ENCODE results near the gene SLC25A34.

The SLC25A34 gene

GRCh38 chr1:15720861-15721260 is 15.2 kb upstream of the SLC25A34 start:
- no peak overlapping the region for H3K4ac ChIP-seq (ENCODE audit: low read depth in 1 of 2, low read length in 2 of 2)
- H3K14ac ChIP-seq (ENCODE audit: low read length in 2 of 2), result no peak overlapping the region
- H3K36me3 ChIP-seq (ENCODE audit: control insufficient read depth in 1 of 2, insufficient read depth in 2 of 2, low read depth in 1 of 2, low read length in 2 of 2), result peaks cover 77 to 90% of the 10 kb centered on the region in 2 experiments
- H2BK5ac ChIP-seq (ENCODE audit: low read depth, low read length, poor library complexity, severe bottlenecking), result no peak overlapping the region
- no peak overlapping the region for H4K8ac ChIP-seq (ENCODE audit: low read length)
- no peak overlapping the region for H2AK5ac ChIP-seq (ENCODE audit: low read length, severe bottlenecking)
- no peak overlapping the region for H2BK12ac ChIP-seq (ENCODE audit: low read length in 2 of 2)
- H3K4me2 ChIP-seq (ENCODE audit: low read length, poor library complexity, severe bottlenecking), result no peak overlapping the region
- DNase-seq, result no peak
- H3K27ac ChIP-seq (ENCODE audit: low read length, poor library complexity, severe bottlenecking), result no peak overlapping the region
- no peak overlapping the region for H3K4me3 ChIP-seq (ENCODE audit: insufficient read depth in 1 of 2, low read depth in 1 of 2, low read length in 2 of 2)
- no peak overlapping the region for H3K9ac ChIP-seq (ENCODE audit: low read length)
- peaks cover 18% of the 10 kb centered on the region for H3K79me1 ChIP-seq (replicated peaks; ENCODE audit: low read length, poor library complexity, severe bottlenecking)
- WGBS, result 100% methylated on average over 3 of the region's 3 CpGs
- H2AFZ ChIP-seq (ENCODE audit: low read depth, low read length), result no peak overlapping the region
- no peak overlapping the region for H4K91ac ChIP-seq (ENCODE audit: low read length)
- H3K4me1 ChIP-seq (ENCODE audit: control insufficient read depth, insufficient read depth, low read depth, low read length), result peaks cover 3% of the 10 kb centered on the region
- no peaks in the 10 kb centered on the region for H3K27me3 ChIP-seq (ENCODE audit: control insufficient read depth in 1 of 2, insufficient read depth in 1 of 2, low read length in 2 of 2)
- no peak overlapping the region for H3K18ac ChIP-seq (ENCODE audit: low read depth in 1 of 2, low read length in 2 of 2)
- H2BK15ac ChIP-seq (ENCODE audit: low read depth, poor library complexity, severe bottlenecking), result no peak overlapping the region
- H3K23ac ChIP-seq (ENCODE audit: low read length in 2 of 2), result no peak overlapping the region
- no peak overlapping the region for H2BK120ac ChIP-seq (ENCODE audit: low read depth, low read length)
- H3K9me3 ChIP-seq (ENCODE audit: control insufficient read depth, low read length), result no peaks in the 10 kb centered on the region

GRCh38 chr1:15722411-15722810 is 13.6 kb upstream of the SLC25A34 start:
- H3K79me1 ChIP-seq (replicated peaks; ENCODE audit: low read length, poor library complexity, severe bottlenecking), result peaks cover 12% of the 10 kb centered on the region
- WGBS, result 97% methylated on average over 4 of the region's 4 CpGs
- no peak overlapping the region for H4K91ac ChIP-seq (ENCODE audit: low read length)
- H3K23ac ChIP-seq (ENCODE audit: low read length in 2 of 2), result no peak overlapping the region
- no peak overlapping the region for H3K27ac ChIP-seq (ENCODE audit: low read length, poor library complexity, severe bottlenecking)
- H2BK5ac ChIP-seq (ENCODE audit: low read depth, low read length, poor library complexity, severe bottlenecking), result no peak overlapping the region
- no peak overlapping the region for H2BK120ac ChIP-seq (ENCODE audit: low read depth, low read length)
- peaks cover 81 to 90% of the 10 kb centered on the region in 2 experiments for H3K36me3 ChIP-seq (ENCODE audit: control insufficient read depth in 1 of 2, insufficient read depth in 2 of 2, low read depth in 1 of 2, low read length in 2 of 2)
- H3K18ac ChIP-seq (ENCODE audit: low read depth in 1 of 2, low read length in 2 of 2), result no peak overlapping the region
- H2BK15ac ChIP-seq (ENCODE audit: low read depth, poor library complexity, severe bottlenecking), result no peak overlapping the region
- peaks cover 3% of the 10 kb centered on the region for H3K4me1 ChIP-seq (ENCODE audit: control insufficient read depth, insufficient read depth, low read depth, low read length)
- no peak overlapping the region for H3K4me2 ChIP-seq (ENCODE audit: low read length, poor library complexity, severe bottlenecking)
- no peak overlapping the region for H3K4me3 ChIP-seq (ENCODE audit: insufficient read depth in 1 of 2, low read depth in 1 of 2, low read length in 2 of 2)
- no peak overlapping the region for H2BK12ac ChIP-seq (ENCODE audit: low read length in 2 of 2)
- no peak overlapping the region for H2AFZ ChIP-seq (ENCODE audit: low read depth, low read length)
- no peaks in the 10 kb centered on the region for H3K27me3 ChIP-seq (ENCODE audit: control insufficient read depth in 1 of 2, insufficient read depth in 1 of 2, low read length in 2 of 2)
- H4K8ac ChIP-seq (ENCODE audit: low read length), result no peak overlapping the region
- no peak overlapping the region for H3K4ac ChIP-seq (ENCODE audit: low read depth in 1 of 2, low read length in 2 of 2)
- no peaks in the 10 kb centered on the region for H3K9me3 ChIP-seq (ENCODE audit: control insufficient read depth, low read length)
- no peak for DNase-seq
- no peak overlapping the region for H3K14ac ChIP-seq (ENCODE audit: low read length in 2 of 2)
- H3K9ac ChIP-seq (ENCODE audit: low read length), result no peak overlapping the region
- H2AK5ac ChIP-seq (ENCODE audit: low read length, severe bottlenecking), result no peak overlapping the region

- H3K4me2 ChIP-seq (ENCODE audit: low read length, poor library complexity, severe bottlenecking), result no peak overlapping the region
- H3K4me3 ChIP-seq (ENCODE audit: insufficient read depth in 1 of 2, low read depth in 1 of 2, low read length in 2 of 2), result no peak overlapping the region
- H4K91ac ChIP-seq (ENCODE audit: low read length), result no peak overlapping the region
- no peak for DNase-seq
- no peak overlapping the region for H3K9ac ChIP-seq (ENCODE audit: low read length)
- H3K36me3 ChIP-seq (ENCODE audit: control insufficient read depth in 1 of 2, insufficient read depth in 2 of 2, low read depth in 1 of 2, low read length in 2 of 2), result peaks cover 81 to 90% of the 10 kb centered on the region in 2 experiments
- no peak overlapping the region for H2BK15ac ChIP-seq (ENCODE audit: low read depth, poor library complexity, severe bottlenecking)
- H3K27ac ChIP-seq (ENCODE audit: low read length, poor library complexity, severe bottlenecking), result no peak overlapping the region
- no peak overlapping the region for H3K23ac ChIP-seq (ENCODE audit: low read length in 2 of 2)
- no peak overlapping the region for H3K4ac ChIP-seq (ENCODE audit: low read depth in 1 of 2, low read length in 2 of 2)
- H2AK5ac ChIP-seq (ENCODE audit: low read length, severe bottlenecking), result no peak overlapping the region
- H3K27me3 ChIP-seq (ENCODE audit: control insufficient read depth in 1 of 2, insufficient read depth in 1 of 2, low read length in 2 of 2), result no peaks in the 10 kb centered on the region
- H3K79me1 ChIP-seq (replicated peaks; ENCODE audit: low read length, poor library complexity, severe bottlenecking), result peaks cover 10% of the 10 kb centered on the region
- no peak overlapping the region for H4K8ac ChIP-seq (ENCODE audit: low read length)
- no peak overlapping the region for H2AFZ ChIP-seq (ENCODE audit: low read depth, low read length)
- no peak overlapping the region for H3K14ac ChIP-seq (ENCODE audit: low read length in 2 of 2)
- 98% methylated on average over 13 of the region's 13 CpGs for WGBS
- H2BK12ac ChIP-seq (ENCODE audit: low read length in 2 of 2), result no peak overlapping the region
- H3K4me1 ChIP-seq (ENCODE audit: control insufficient read depth, insufficient read depth, low read depth, low read length), result peaks cover 3% of the 10 kb centered on the region
- no peak overlapping the region for H3K18ac ChIP-seq (ENCODE audit: low read depth in 1 of 2, low read length in 2 of 2)
- no peaks in the 10 kb centered on the region for H3K9me3 ChIP-seq (ENCODE audit: control insufficient read depth, low read length)
- no peak overlapping the region for H2BK120ac ChIP-seq (ENCODE audit: low read depth, low read length)
- no peak overlapping the region for H2BK5ac ChIP-seq (ENCODE audit: low read depth, low read length, poor library complexity, severe bottlenecking)
Observed at GRCh38 chr1:15722836-15723532, 13.1 kb upstream of the SLC25A34 start.

DNA sequence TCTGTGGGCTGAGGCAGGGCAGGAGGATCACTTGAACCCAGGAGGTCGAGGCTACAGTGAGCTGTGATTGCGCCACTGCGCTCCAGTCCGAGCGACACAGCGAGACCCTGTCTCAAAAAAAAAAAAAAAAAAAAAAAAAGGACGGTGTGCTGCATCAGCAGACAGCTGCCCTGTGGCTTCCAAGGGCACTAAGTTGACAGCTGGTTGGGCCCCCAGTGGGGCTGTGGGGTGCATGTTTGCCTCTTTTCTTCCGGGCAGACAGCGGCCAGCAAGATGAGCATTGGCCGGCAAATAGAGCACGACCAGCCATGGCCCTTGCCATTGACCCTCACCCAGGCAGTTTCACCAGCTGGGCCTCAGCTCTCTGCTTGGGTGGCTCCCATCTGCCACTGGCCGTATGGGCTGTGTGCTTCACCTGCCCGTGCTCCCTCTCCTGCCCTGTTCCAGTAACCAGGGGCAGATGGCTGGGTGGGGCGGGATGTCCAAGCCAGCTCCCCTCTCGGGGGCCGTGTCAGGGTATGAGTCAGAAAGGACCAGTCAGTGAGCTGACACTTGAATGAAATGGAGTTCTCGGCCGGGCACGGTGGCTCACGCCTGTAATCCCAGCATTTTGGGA is 12.3 kb upstream of the SLC25A34 start:
- Histone ChIP-seq H3K4me1 (ENCODE audit: control insufficient read depth, insufficient read depth, low read depth, low read length) (peaks cover 3% of the 10 kb centered on the region), H3K4me2 (ENCODE audit: low read length, poor library complexity, severe bottlenecking) (no peak overlapping the region), H2AFZ (ENCODE audit: low read depth, low read length) (no peak overlapping the region), H2BK120ac (ENCODE audit: low read depth, low read length) (no peak overlapping the region), H4K91ac (ENCODE audit: low read length) (no peak overlapping the region), H2BK15ac (ENCODE audit: low read depth, poor library complexity, severe bottlenecking) (no peak overlapping the region), H3K36me3 (ENCODE audit: control insufficient read depth in 1 of 2, insufficient read depth in 2 of 2, low read depth in 1 of 2, low read length in 2 of 2) (peaks cover 82 to 90% of the 10 kb centered on the region in 2 experiments), H3K9me3 (ENCODE audit: control insufficient read depth, low read length) (no peaks in the 10 kb centered on the region), H2BK12ac (ENCODE audit: low read length in 2 of 2) (no peak overlapping the region), H3K23ac (ENCODE audit: low read length in 2 of 2) (no peak overlapping the region), H3K4me3 (ENCODE audit: insufficient read depth in 1 of 2, low read depth in 1 of 2, low read length in 2 of 2) (no peak overlapping the region), H3K9ac (ENCODE audit: low read length) (no peak overlapping the region), H3K27me3 (ENCODE audit: control insufficient read depth in 1 of 2, insufficient read depth in 1 of 2, low read length in 2 of 2) (no peaks in the 10 kb centered on the region), H4K8ac (ENCODE audit: low read length) (no peak overlapping the region), H3K18ac (ENCODE audit: low read depth in 1 of 2, low read length in 2 of 2) (no peak overlapping the region), H3K4ac (ENCODE audit: low read depth in 1 of 2, low read length in 2 of 2) (no peak overlapping the region), H3K14ac (ENCODE audit: low read length in 2 of 2) (no peak overlapping the region), H2BK5ac (ENCODE audit: low read depth, low read length, poor library complexity, severe bottlenecking) (no peak overlapping the region), H3K27ac (ENCODE audit: low read length, poor library complexity, severe bottlenecking) (no peak overlapping the region), H2AK5ac (ENCODE audit: low read length, severe bottlenecking) (no peak overlapping the region), H3K79me1 (replicated peaks; ENCODE audit: low read length, poor library complexity, severe bottlenecking) (peaks cover 10% of the 10 kb centered on the region)
- DNase-seq, result no peak
- 89% methylated on average over 20 of the region's 20 CpGs for WGBS

All from mesenchymal stem cell (in vitro differentiated cells and primary cell).